GM19239 (cell line): ENCODE data around the gene DPP6.
"Not testable (repeated sequence)": the region's sequence is repeated elsewhere in the genome, so short reads cannot be mapped to it uniquely, and the experiment has no call there.

Experiments
- DNase-seq: peaks from one replicate; pipeline ENCODE4 v3.0.0; 2011; ENCODE audit warnings: low spot score; ENCODE audit not compliant: insufficient read length
- FAIRE-seq: peaks from 2 replicates; lab custom pipeline; 2011; peaks lifted over from hg19 to GRCh38; lab: Jason Lieb, UNC

The DPP6 gene

GRCh38 chr7:154676422-154677073 is 624.4 kb downstream of the DPP6 start:
- FAIRE-seq = no peak
- no peak for DNase-seq

GRCh38 chr7:154677454-154677853 is 625.3 kb downstream of the DPP6 start:
- DNase-seq (no peak), FAIRE-seq (no peak)

DNA sequence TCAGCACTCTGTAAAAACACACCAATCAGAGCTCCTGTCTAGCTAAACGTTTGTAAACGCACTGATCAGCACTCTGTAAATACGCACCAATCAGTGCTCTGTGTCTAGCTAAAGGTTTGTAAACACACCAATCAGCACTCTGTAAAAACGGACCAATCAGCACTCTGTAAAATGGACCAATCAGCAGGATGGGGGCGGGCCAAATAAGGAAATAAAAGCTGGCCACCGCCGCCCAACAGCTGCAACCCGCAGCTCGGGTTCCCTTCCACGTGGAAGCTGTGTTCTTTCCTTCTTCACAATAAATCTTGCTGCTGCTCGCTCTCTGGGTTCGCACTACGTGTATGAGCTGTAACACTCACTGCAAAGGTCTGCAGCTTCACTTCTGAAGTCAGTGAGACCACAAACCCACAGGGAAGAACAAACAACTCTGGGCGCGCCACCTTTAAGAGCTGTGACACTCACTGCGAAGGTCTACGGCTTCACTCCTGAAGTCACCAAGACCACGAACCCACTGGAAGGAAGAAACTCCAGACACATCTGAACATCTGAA is 625.9 kb downstream of the DPP6 start:
- FAIRE-seq, DNase-seq: not testable (repeated sequence)

DNA sequence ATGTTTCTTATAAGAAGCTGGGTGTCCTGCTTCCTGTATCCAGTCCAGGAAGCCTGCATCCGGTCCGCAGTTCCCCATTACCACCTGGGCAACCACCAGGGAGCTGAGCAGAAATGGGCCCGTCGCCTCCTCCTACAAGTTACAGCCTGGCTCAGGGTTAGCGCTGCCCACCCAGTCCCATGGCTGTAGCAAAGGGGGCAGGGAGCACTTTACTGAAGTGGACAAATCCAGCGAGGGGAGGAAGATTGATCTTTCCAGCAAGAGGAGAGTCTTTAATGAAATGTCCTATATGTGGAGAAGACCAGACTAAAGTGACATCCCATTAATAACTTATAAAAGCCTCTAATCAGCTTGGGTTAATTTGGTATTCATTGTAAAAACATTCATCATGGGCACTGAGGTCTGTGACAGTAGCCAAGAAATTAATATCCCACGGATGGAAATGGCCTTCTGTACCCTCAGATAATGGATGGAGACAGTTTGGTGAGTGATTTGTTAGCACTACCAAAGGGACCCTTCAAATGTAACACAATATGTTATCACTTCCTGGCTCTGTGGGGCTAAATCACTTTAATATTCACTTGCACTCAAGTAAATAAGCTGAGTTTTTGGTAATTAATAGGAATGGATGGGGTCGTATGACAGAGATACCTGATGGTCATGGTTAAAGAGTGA is 627.3 kb downstream of the DPP6 start:
- DNase-seq (no peak), FAIRE-seq (no peak)

GRCh38 chr7:154680894-154681659 is 628.9 kb downstream of the DPP6 start:
- FAIRE-seq = no peak
- DNase-seq = no peak

DNA sequence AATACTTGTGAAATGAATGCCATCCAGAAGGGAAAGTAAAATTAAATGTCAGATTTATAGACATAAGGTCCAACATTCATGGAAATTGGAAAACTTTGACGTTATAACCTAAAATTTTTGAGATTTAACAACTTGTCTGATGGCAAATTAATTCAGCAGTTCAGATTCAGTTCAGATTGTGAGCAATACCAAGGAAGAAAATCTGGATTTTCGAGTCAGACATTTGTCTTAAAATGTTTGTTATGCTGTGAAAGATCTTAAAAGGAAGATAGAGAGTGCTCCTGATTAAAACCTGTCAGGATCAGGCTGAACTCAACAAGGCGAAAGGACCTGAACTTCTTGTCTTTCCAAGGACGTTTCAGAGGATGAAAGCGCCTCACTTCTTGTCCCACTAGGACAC is 629.8 kb downstream of the DPP6 start:
- FAIRE-seq = no peak
- DNase-seq = no peak

DNA sequence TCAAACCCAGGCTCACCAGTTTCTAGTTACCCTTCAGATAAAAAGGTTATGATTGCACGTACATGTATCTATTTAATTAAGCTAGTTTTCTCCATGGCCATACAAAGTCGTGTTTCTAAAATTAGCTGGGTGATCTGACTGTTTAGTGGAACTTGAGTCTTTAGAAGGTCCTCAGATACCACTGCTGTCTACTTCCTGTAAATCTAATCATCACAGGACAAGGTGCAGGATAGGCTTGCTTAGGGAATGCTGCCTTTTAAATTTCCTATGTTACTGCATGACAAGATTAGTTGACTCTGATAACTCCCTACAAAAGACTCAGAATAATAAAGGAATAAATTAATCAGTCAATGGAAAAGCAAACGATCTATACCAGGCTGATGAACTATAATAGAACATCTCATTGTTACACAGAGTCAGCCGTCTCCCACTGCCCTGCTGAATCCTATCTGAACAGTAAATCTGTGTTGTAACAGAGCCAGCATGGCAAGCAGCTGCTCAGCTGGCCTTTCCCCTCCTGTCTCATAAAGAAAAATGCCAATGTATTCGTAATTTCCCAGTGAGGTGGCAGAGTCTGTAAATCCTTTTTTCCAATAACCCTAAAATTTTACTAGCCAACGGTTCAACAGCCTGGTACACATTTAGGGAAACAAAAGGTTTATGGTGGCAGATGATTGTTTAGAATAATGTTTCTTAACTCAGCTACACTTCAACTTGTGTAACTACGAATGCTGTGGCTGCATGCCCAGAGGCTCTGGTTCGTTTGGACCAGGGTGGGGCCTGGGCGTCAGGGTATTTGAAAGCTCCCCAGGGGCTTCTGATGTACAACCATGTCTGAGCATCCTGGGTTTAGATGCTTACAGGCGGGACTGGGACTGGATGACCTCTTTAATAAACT is 632.7 kb downstream of the DPP6 start:
- FAIRE-seq = no peak
- DNase-seq = no peak

GRCh38 chr7:154685564-154685901 is 633.3 kb downstream of the DPP6 start:
- no peak for DNase-seq
- no peak for FAIRE-seq

DNA sequence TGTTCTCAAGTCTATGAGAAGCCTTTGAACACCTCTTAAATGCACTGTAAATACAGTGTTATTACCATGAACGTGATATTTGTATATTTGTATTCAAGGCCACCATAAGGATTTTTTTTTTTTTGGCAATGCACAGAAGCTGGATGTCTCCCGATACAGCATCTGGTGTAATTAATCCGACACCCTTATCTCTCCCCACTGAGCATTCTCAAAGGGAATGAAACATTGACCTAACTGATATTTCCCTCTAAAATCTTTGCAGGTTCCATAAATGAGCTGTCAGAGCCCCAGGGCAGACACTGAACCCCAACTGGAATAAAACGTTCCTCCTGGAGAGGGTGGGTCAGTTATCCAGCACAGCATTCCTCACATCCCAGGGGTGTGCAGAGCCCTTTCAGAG is 634.1 kb downstream of the DPP6 start:
- DNase-seq (no peak), FAIRE-seq (no peak)

- no peak for FAIRE-seq
- no peak for DNase-seq
Observed at GRCh38 chr7:154688952-154689351, 636.8 kb downstream of the DPP6 start.

- FAIRE-seq (no peak), DNase-seq (no peak)
Observed at GRCh38 chr7:154690411-154690810, 638.2 kb downstream of the DPP6 start.

DNA sequence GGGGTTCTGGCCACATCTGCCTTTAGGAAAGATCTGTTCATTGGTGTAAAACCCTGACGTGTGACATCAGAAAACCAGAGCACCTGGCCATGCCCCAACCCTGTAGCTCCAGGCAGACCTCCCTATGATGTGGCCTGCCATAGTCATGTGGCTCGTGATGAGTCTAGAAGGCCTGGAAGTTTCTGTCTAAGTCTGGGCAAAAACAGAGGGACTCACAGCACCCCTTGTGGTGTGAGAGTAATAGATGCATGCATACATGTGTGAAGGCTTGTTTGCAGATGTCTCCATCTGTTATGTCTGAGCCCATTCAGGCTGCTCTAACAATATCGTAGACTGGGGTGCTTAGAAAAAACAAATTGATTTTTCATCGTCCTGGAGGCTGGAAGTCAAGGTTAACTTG is 641.5 kb downstream of the DPP6 start:
- no peak for DNase-seq
- no peak for FAIRE-seq

DNA sequence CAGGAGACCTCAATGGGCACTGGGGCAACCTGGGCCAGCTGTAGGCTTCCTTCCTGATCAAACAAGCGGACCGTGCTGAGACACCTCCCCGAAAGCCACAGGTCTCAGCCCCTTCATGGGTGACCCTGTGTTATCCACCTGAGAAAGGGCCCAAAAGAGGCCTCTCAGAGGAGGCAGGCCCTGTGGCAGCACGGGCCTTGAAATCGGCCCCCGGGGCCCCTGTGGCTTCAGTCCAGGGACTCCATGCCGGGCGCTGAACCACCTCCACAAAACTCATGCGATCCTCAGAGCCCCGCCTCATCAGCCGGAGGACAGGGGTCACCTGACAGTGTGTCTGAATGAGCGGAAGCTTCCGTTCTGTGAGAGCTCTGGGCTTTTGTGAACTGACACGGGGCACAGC is 643.6 kb downstream of the DPP6 start:
- no peak for FAIRE-seq
- DNase-seq = no peak

- FAIRE-seq (no peak), DNase-seq (no peak)
Observed at GRCh38 chr7:154696556-154696955, 644.4 kb downstream of the DPP6 start.

DNA sequence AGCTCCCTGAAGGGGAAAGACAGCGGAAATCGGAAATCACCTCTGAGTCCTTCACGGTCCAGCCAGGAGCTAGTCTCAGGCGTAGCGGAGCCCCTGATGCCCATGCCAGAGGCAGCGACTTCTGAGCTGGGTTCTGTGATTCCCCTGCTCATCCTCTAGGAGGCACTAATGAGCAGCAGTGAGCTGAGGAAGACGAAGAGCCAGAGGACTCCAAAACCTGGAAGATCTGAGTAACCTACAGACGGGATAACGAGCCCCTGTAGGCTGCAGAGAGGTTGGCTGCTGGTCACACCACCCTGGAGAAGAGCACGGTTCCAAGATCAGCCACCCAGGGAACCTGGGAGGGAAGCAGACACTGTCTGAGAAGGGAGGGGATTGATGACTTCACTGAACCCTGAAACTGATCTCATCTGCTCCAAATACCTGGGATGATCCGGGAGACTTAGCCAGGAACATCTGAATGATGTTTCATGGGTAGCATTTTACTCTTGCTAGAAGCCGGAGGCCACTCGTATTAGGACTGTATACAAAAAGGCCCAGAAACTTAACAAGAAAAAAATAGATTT is 646.6 kb downstream of the DPP6 start:
- FAIRE-seq = no peak
- DNase-seq = no peak

DNA sequence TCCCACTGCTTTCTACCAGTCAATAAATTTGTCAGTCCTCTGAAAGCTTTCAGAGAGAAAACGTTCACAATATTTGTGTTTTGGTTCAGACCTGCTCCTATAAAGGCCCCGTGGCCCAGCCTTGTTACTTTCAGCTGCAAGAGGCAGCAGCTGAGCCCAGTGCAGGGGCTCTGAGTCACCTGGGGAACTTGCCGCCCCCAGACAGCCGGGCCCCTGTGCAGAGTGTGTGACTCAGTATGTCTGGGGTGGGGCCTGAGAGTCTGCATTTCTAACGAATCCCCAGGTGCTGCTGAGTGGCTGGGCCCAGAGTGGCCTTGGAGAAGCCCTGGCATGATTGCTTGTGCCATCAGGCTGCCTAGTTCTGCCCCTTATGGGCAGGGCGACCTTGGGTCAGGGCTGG is 647.2 kb downstream of the DPP6 start:
- FAIRE-seq (no peak), DNase-seq (no peak)

- FAIRE-seq (no peak), DNase-seq (no peak)
Observed at GRCh38 chr7:154709840-154710520, 657.8 kb downstream of the DPP6 start.

GRCh38 chr7:154720016-154720415 is 667.8 kb downstream of the DPP6 start:
- FAIRE-seq (no peak), DNase-seq (no peak)

GRCh38 chr7:154721086-154721485 is 668.9 kb downstream of the DPP6 start:
- DNase-seq = no peak
- FAIRE-seq = no peak
